ENCODE results near the gene TNNT2. TPM values are rescaled to one million over a fixed set of nuclear protein-coding genes. Genes with fewer than 3 reads are reported as not detected.

TNNT2 gene
- total and polyA plus RNA-seq, 2 donors (not counting 1 experiment from before 2014, with no cell fraction given): 1.4 TPM; not detected in 1

DNA sequence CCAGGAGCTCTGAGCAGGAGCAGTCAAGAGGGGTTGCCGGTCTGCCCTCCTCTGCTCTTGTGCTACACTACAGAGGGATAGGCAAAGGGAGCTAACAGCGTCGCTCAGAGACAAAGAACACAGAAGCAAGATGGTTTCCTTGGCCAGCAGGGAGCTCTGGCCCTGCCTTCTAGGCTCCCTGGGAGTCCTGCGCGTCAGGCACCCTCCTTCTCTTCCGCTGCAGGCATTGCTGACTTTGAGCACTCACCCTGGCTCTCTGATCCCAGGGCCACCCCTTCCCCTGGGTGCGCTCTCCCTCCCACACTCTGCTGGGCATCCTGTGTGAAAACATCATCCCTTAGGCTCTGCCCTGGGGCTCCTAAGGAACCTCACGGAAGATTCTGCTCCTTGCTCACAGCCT, 43.6 kb upstream of the TNNT2 start:
- H2AFZ ChIP-seq (ENCODE audit: low read length): no peak overlapping the region
- no peaks in the 10 kb centered on the region for H3K9me3 ChIP-seq (ENCODE audit: control insufficient read depth, insufficient read depth, low read depth, low read length)
- H3K9ac ChIP-seq (ENCODE audit: insufficient read depth, low read length): no peak overlapping the region
- no peak overlapping the region for H3K4me3 ChIP-seq (replicated peaks in 1 of 4; ENCODE audit: control extremely low read depth in 1 of 4, insufficient read depth in 1 of 4, low read depth in 3 of 4, low read length in 4 of 4)
- no peak overlapping the region for H3K4me2 ChIP-seq (ENCODE audit: extremely low read depth, insufficient read depth, low read length)
- H3K36me3 ChIP-seq (ENCODE audit: control insufficient read depth, insufficient read depth, low read length): no peaks in the 10 kb centered on the region
- H4K20me1 ChIP-seq (ENCODE audit: control insufficient read depth, extremely low read depth, insufficient read depth, low read length): no peaks in the 10 kb centered on the region
- H3K79me2 ChIP-seq (ENCODE audit: control insufficient read depth, insufficient read depth, low read length): no peaks in the 10 kb centered on the region
- no peak overlapping the region for H3K27ac ChIP-seq (ENCODE audit: insufficient read depth, low read length)
- H3K4me1 ChIP-seq (ENCODE audit: control insufficient read depth, extremely low read depth, insufficient read depth, low read length): no peaks in the 10 kb centered on the region
- H3K27me3 ChIP-seq (ENCODE audit: control insufficient read depth, insufficient read depth, low read length): peaks cover 28% of the 10 kb centered on the region
- no peak for DNase-seq (ENCODE audit: low read depth in 2 of 2)
- TF ChIP-seq EZH2 (IDR thresholded peaks at IDR 0.05; ENCODE audit: low read length, missing control alignments): no peak
- TF ChIP-seq, protein P1, sequence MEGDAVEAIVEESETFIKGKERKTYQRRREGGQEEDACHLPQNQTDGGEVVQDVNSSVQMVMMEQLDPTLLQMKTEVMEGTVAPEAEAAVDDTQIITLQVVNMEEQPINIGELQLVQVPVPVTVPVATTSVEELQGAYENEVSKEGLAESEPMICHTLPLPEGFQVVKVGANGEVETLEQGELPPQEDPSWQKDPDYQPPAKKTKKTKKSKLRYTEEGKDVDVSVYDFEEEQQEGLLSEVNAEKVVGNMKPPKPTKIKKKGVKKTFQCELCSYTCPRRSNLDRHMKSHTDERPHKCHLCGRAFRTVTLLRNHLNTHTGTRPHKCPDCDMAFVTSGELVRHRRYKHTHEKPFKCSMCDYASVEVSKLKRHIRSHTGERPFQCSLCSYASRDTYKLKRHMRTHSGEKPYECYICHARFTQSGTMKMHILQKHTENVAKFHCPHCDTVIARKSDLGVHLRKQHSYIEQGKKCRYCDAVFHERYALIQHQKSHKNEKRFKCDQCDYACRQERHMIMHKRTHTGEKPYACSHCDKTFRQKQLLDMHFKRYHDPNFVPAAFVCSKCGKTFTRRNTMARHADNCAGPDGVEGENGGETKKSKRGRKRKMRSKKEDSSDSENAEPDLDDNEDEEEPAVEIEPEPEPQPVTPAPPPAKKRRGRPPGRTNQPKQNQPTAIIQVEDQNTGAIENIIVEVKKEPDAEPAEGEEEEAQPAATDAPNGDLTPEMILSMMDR (conservative IDR thresholded peaks at IDR 0.05 in 1 of 2, IDR thresholded peaks at IDR 0.05 in 1 of 2; ENCODE audit: low read depth in 1 of 2, low read length in 2 of 2): no peak

DNA sequence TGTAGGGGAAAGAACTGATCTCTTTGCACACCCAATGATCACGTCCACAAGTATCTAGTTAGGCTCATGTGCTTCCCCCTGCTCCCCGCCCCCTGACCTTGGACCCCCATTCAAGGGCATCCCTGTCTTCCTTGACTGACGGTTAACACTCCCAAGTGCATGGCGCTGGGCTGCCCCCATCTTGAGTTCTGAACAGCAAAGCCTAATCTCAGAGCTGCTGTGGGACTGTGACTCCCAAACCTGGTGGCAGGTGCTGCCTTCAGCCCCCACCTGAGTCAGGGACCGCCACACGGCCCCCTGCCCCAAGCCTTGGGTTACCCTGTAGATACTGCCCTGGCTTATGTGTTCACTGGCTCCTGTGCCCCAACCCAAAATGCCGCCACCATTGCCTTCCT, 43.1 kb upstream of the TNNT2 start:
- H3K4me2 ChIP-seq (ENCODE audit: extremely low read depth, insufficient read depth, low read length): no peak overlapping the region
- H4K20me1 ChIP-seq (ENCODE audit: control insufficient read depth, extremely low read depth, insufficient read depth, low read length): no peaks in the 10 kb centered on the region
- H3K36me3 ChIP-seq (ENCODE audit: control insufficient read depth, insufficient read depth, low read length): no peaks in the 10 kb centered on the region
- peaks cover 28% of the 10 kb centered on the region for H3K27me3 ChIP-seq (ENCODE audit: control insufficient read depth, insufficient read depth, low read length)
- TF ChIP-seq EZH2 (IDR thresholded peaks at IDR 0.05; ENCODE audit: low read length, missing control alignments): no peak
- TF ChIP-seq, protein P1 (conservative IDR thresholded peaks at IDR 0.05 in 1 of 2, IDR thresholded peaks at IDR 0.05 in 1 of 2; ENCODE audit: low read depth in 1 of 2, low read length in 2 of 2): no peak
- H3K79me2 ChIP-seq (ENCODE audit: control insufficient read depth, insufficient read depth, low read length): no peaks in the 10 kb centered on the region
- H3K4me1 ChIP-seq (ENCODE audit: control insufficient read depth, extremely low read depth, insufficient read depth, low read length): no peaks in the 10 kb centered on the region
- no peak overlapping the region for H3K4me3 ChIP-seq (replicated peaks in 1 of 4; ENCODE audit: control extremely low read depth in 1 of 4, insufficient read depth in 1 of 4, low read depth in 3 of 4, low read length in 4 of 4)
- H3K9ac ChIP-seq (ENCODE audit: insufficient read depth, low read length): no peak overlapping the region
- no peak overlapping the region for H3K27ac ChIP-seq (ENCODE audit: insufficient read depth, low read length)
- DNase-seq (ENCODE audit: low read depth in 2 of 2): no peak
- no peak overlapping the region for H2AFZ ChIP-seq (ENCODE audit: low read length)
- H3K9me3 ChIP-seq (ENCODE audit: control insufficient read depth, insufficient read depth, low read depth, low read length): no peaks in the 10 kb centered on the region

DNA sequence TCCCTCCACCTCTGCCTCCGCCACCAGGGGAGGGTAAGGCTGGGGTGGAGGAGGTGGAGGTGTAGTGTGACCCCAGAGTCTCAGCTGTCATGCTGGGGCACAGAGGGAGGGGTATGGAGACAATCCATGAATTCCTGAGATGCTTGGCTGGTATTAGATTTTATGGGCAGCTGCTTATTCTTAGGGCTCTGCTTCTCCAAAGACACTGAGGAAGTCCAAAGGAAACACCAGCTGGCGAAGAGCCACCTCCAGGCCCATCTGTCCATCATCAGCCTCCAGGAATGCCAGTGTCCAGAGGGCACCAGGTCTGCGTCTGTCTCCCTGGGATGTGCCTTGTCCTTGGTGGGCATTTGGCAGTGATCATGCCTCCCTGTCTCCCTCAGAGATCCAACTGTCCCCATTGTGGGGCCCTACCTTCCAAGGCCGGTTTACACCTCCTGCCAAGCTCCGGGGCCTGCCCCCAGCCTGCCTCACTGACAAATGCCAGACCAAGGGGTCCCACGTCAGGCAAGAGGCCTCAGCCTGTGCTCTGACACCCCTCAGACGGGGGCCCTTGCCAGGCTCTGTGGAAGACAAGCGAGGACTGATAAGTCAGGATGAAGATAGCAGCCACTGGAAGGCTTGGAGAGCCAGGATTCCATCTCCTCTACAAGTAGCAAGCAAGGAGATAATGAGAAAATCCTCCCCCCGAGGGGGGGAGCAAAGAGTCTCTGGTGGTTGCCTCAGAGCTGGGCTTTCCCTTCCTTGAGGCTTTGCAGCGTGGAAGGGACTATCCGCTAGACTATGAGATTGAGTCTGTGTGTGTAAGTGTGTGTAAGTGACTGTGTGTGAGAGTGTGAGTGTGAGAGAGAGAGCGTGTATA, 42.5 kb upstream of the TNNT2 start:
- H3K27ac ChIP-seq (ENCODE audit: insufficient read depth, low read length): no peak overlapping the region
- DNase-seq (ENCODE audit: low read depth in 2 of 2): no peak
- H3K27me3 ChIP-seq (ENCODE audit: control insufficient read depth, insufficient read depth, low read length): peaks cover 28% of the 10 kb centered on the region
- no peak overlapping the region for H3K4me3 ChIP-seq (replicated peaks in 1 of 4; ENCODE audit: control extremely low read depth in 1 of 4, insufficient read depth in 1 of 4, low read depth in 3 of 4, low read length in 4 of 4)
- no peaks in the 10 kb centered on the region for H3K9me3 ChIP-seq (ENCODE audit: control insufficient read depth, insufficient read depth, low read depth, low read length)
- TF ChIP-seq, protein P1 (conservative IDR thresholded peaks at IDR 0.05 in 1 of 2, IDR thresholded peaks at IDR 0.05 in 1 of 2; ENCODE audit: low read depth in 1 of 2, low read length in 2 of 2): no peak
- TF ChIP-seq EZH2 (IDR thresholded peaks at IDR 0.05; ENCODE audit: low read length, missing control alignments): no peak
- no peaks in the 10 kb centered on the region for H3K36me3 ChIP-seq (ENCODE audit: control insufficient read depth, insufficient read depth, low read length)
- H2AFZ ChIP-seq (ENCODE audit: low read length): no peak overlapping the region
- H3K4me2 ChIP-seq (ENCODE audit: extremely low read depth, insufficient read depth, low read length): no peak overlapping the region
- no peaks in the 10 kb centered on the region for H4K20me1 ChIP-seq (ENCODE audit: control insufficient read depth, extremely low read depth, insufficient read depth, low read length)
- H3K4me1 ChIP-seq (ENCODE audit: control insufficient read depth, extremely low read depth, insufficient read depth, low read length): no peaks in the 10 kb centered on the region
- no peak overlapping the region for H3K9ac ChIP-seq (ENCODE audit: insufficient read depth, low read length)
- H3K79me2 ChIP-seq (ENCODE audit: control insufficient read depth, insufficient read depth, low read length): no peaks in the 10 kb centered on the region

All from fibroblast of lung (primary cell).